Prostate gland (tissue), 2 donors: ENCODE measurements around the gene ACTN2. TPM values are rescaled to one million over a fixed set of nuclear protein-coding genes. Genes with fewer than 3 reads are reported as not detected.

Source experiments
- DNase-seq: peaks from one replicate; pipeline ENCODE4 v3.0.0-alpha.2; 2019; ENCODE audit warnings: low spot score
- H3K27ac ChIP-seq, 2 donors: fragments of 200-600 bp; sonication (generic); 2 replicates each; pipeline ENCODE4 v1.5.1; 2017 to 2019
- H3K27me3 ChIP-seq: fragments of 200-600 bp; sonication (generic); replicated peaks from 2 replicates; pipeline ENCODE4 v1.5.1; 2019; ENCODE audit not compliant: insufficient read depth
- H3K36me3 ChIP-seq, 2 donors: fragments of 200-600 bp; sonication (generic); 1 replicate in 1 of 2; 2 replicates in 1 of 2; pipeline versions ENCODE4 v1.5.1 to v1.8.1; 2017 to 2019
- H3K4me1 ChIP-seq: fragments of 200-600 bp; sonication (generic); replicated peaks from 2 replicates; pipeline ENCODE4 v1.5.1; 2019
- H3K4me3 ChIP-seq, 2 donors: fragments of 200-600 bp; sonication (generic); 2 replicates each; pipeline ENCODE4 v1.5.1; 2017 to 2019
- H3K9me3 ChIP-seq: fragments of 200-600 bp; sonication (generic); 2 replicates; pipeline ENCODE4 v1.5.1; 2017
- POLR2A ChIP-seq: fragments of 450-650 bp; IDR thresholded peaks from one replicate; pipeline ENCODE4 v1.6.1; 2016; ENCODE audit warnings: antibody characterized with exemption, mild to moderate bottlenecking
- POLR2AphosphoS5 ChIP-seq: sonication (generic); formaldehyde crosslinking; IDR thresholded peaks from one replicate; pipeline ENCODE4 v1.6.1; 2017; ENCODE audit warnings: antibody characterized with exemption
- WGBS: methylation state at CpG from one replicate; pipeline ENCODE4 v1.1.5; 2018; 5-methylcytosine and 5-hydroxymethylcytosine counted together
- intact Hi-C: fragments of 100-400 bp; cut with DNase I; formaldehyde crosslinking; loops from one replicate; pipeline ENCODE4 v1.14.2; 2022
- total RNA-seq, 2 donors: library from RNA; depleted of rRNA; stranded (reverse); fragments of >200 nt; gene quantifications; one replicate each; pipeline ENCODE4 v1.1.0, GENCODE V29; 2016
- TF ChIP-seq, protein P1 (sequence below), 4 experiments: fragments of 200-600 bp in 2 of 4; fragments of 450-650 bp in 2 of 4; sonication (generic) in 2 of 4; IDR thresholded peaks; 1 replicate in 3 of 4; 2 replicates in 1 of 4; pipeline ENCODE4 v1.5.1; 2016 to 2019; ENCODE audit warnings: antibody characterized with exemption in 4 of 4, mild to moderate bottlenecking in 2 of 4, moderate library complexity in 2 of 4

Gene ACTN2
- total RNA-seq, 2 donors from 2014 or later: 7.6 to 36.4 TPM

- DNase-seq: no peak
- intact Hi-C loops: no loop called here
- H3K27me3 ChIP-seq: peaks cover 7% of the 10 kb centered on the region
Measured at GRCh38 chr1:236689713-236690569, 3.6 kb downstream of the ACTN2 start.

DNA sequence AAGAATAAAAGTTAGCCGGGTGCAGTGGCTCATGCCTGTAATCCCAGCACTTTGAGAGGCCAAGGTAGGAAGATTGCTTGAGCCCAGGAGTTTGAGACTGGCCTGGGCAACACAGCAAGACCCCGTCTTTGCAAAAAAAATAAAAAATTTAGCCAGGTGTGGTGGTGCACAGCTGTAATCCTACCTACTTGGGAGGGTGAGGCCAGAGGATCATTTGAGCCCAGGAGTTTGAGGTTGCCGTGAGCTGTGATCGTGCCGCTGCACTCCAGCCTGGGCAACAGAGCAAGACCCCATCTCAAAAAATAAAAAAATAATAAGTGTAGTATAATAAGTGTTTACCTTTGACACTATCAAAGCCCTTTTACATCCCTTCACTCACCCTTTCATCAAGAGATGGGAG lies 5.0 kb downstream of the ACTN2 start:
- Histone ChIP-seq H3K4me3 (no peak overlapping the region), H3K4me1 (no peaks in the 10 kb centered on the region), H3K36me3 (no peaks in the 10 kb centered on the region), H3K27me3 (peaks cover 7% of the 10 kb centered on the region), H3K27ac (no peak overlapping the region), H3K9me3 (no peaks in the 10 kb centered on the region)
- TF ChIP-seq, protein P1, sequence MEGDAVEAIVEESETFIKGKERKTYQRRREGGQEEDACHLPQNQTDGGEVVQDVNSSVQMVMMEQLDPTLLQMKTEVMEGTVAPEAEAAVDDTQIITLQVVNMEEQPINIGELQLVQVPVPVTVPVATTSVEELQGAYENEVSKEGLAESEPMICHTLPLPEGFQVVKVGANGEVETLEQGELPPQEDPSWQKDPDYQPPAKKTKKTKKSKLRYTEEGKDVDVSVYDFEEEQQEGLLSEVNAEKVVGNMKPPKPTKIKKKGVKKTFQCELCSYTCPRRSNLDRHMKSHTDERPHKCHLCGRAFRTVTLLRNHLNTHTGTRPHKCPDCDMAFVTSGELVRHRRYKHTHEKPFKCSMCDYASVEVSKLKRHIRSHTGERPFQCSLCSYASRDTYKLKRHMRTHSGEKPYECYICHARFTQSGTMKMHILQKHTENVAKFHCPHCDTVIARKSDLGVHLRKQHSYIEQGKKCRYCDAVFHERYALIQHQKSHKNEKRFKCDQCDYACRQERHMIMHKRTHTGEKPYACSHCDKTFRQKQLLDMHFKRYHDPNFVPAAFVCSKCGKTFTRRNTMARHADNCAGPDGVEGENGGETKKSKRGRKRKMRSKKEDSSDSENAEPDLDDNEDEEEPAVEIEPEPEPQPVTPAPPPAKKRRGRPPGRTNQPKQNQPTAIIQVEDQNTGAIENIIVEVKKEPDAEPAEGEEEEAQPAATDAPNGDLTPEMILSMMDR (IDR thresholded peaks at IDR 0.05): no peak
- TF ChIP-seq POLR2AphosphoS5: no peak
- TF ChIP-seq POLR2A: no peak
- 95% methylated on average over 5 of the region's 5 CpGs for WGBS
- intact Hi-C loops: no loop called here
- no peak for DNase-seq

More at GRCh38 chr1:236689713-236690569, 3.6 kb downstream of the ACTN2 start:
- H3K9me3 ChIP-seq: no peaks in the 10 kb centered on the region
- TF ChIP-seq POLR2AphosphoS5 (no peak), POLR2A (no peak)
- TF ChIP-seq, protein P1 (IDR thresholded peaks at IDR 0.05): no peak
- no peaks in the 10 kb centered on the region for H3K36me3 ChIP-seq
- H3K27ac ChIP-seq: no peak overlapping the region
- no peaks in the 10 kb centered on the region for H3K4me1 ChIP-seq
- WGBS: 72% methylated on average over 11 of the region's 11 CpGs
- no peak overlapping the region for H3K4me3 ChIP-seq

GRCh38 chr1:236692128-236692527 lies 5.8 kb downstream of the ACTN2 start:
- Histone ChIP-seq H3K27me3 (peaks cover 7% of the 10 kb centered on the region), H3K4me1 (no peaks in the 10 kb centered on the region), H3K4me3 (no peak overlapping the region), H3K9me3 (no peaks in the 10 kb centered on the region), H3K36me3 (no peaks in the 10 kb centered on the region), H3K27ac (no peak overlapping the region)
- TF ChIP-seq POLR2A: no peak
- TF ChIP-seq, protein P1 (IDR thresholded peaks at IDR 0.05): no peak
- no peak for TF ChIP-seq POLR2AphosphoS5
- intact Hi-C loops: no loop called here
- no peak for DNase-seq
- WGBS: 39% methylated on average over 3 of the region's 3 CpGs

- TF ChIP-seq POLR2A: no peak
- TF ChIP-seq POLR2AphosphoS5: no peak
- TF ChIP-seq, protein P1 (IDR thresholded peaks at IDR 0.05): no peak
- intact Hi-C loops: no loop called here
- 81% methylated on average over 10 of the region's 10 CpGs for WGBS
- Histone ChIP-seq H3K27me3 (peaks cover 7% of the 10 kb centered on the region), H3K27ac (no peak overlapping the region), H3K4me1 (no peaks in the 10 kb centered on the region), H3K36me3 (no peaks in the 10 kb centered on the region), H3K4me3 (no peak overlapping the region), H3K9me3 (no peaks in the 10 kb centered on the region)
- DNase-seq: no peak
Measured at GRCh38 chr1:236692742-236693141, 6.4 kb downstream of the ACTN2 start.

GRCh38 chr1:236699366-236699765 lies 13.1 kb downstream of the ACTN2 start:
- DNase-seq: no peak
- TF ChIP-seq, protein P1 (IDR thresholded peaks at IDR 0.05): no peak
- TF ChIP-seq POLR2A: no peak
- TF ChIP-seq POLR2AphosphoS5: no peak
- Histone ChIP-seq H3K9me3 (no peaks in the 10 kb centered on the region), H3K4me3 (no peak overlapping the region), H3K27me3 (no peaks in the 10 kb centered on the region), H3K36me3 (no peaks in the 10 kb centered on the region), H3K4me1 (no peaks in the 10 kb centered on the region), H3K27ac (no peak overlapping the region)
- 77% methylated on average over 6 of the region's 6 CpGs for WGBS
- intact Hi-C loops: no loop called here
